HepG2 (cell line): ENCODE data around the gene RUSC1. TPM values are rescaled to one million over a fixed set of nuclear protein-coding genes. Genes with fewer than 3 reads are reported as not detected.
A peak's percentile ranks its signal among the peaks of the same experiment; 100 is the strongest.

Experiments
- BATF2 ChIP-seq: sonication (generic); formaldehyde crosslinking; IDR thresholded peaks from 2 replicates; pipeline ENCODE4 v1.8.0; 2022; ENCODE audit warnings: mild to moderate bottlenecking, missing genetic modification reagents, moderate library complexity
- CREBL2 ChIP-seq: sonication (generic); formaldehyde crosslinking; IDR thresholded peaks from 2 replicates; pipeline ENCODE4 v1.8.1; 2023; ENCODE audit warnings: missing genetic modification reagents, mild to moderate bottlenecking, borderline replicate concordance
- E2F5 ChIP-seq: sonication (generic); formaldehyde crosslinking; conservative IDR thresholded peaks from 2 replicates; pipeline ENCODE4 v1.4.0; 2020; ENCODE audit warnings: missing genetic modification reagents
- FOXJ3 ChIP-seq: sonication (generic); formaldehyde crosslinking; IDR thresholded peaks from 2 replicates; pipeline ENCODE4 v1.4.0; 2020; ENCODE audit warnings: missing genetic modification reagents, mild to moderate bottlenecking, borderline replicate concordance
- GATA4 ChIP-seq: sonication (generic); IDR thresholded peaks from 2 replicates; pipeline ENCODE4 v1.6.1; 2016; ENCODE audit warnings: antibody characterized with exemption, low read depth, borderline replicate concordance
- GATAD2A ChIP-seq: IDR thresholded peaks from 2 replicates; pipeline ENCODE4 v1.6.1; 2016
- GPN1 ChIP-seq: sonication (generic); formaldehyde crosslinking; IDR thresholded peaks from 2 replicates; pipeline ENCODE4 v1.5.1; 2020; ENCODE audit warnings: missing genetic modification reagents, borderline replicate concordance
- HDAC6 ChIP-seq: fragments of 200-600 bp; sonication (generic); IDR thresholded peaks from 2 replicates; pipeline ENCODE4 v1.7.0; 2017; ENCODE audit warnings: mild to moderate bottlenecking, antibody characterized with exemption, low read length, low read depth
- IRF9 ChIP-seq: sonication (generic); formaldehyde crosslinking; IDR thresholded peaks from 2 replicates; pipeline ENCODE4 v1.8.0; 2022; ENCODE audit warnings: missing genetic modification reagents, mild to moderate bottlenecking, borderline replicate concordance
- NFYB ChIP-seq: sonication (generic); formaldehyde crosslinking; IDR thresholded peaks from 2 replicates; pipeline ENCODE4 v1.4.0; 2020; ENCODE audit warnings: missing genetic modification reagents
- PAWR ChIP-seq: sonication (generic); formaldehyde crosslinking; IDR thresholded peaks from 2 replicates; pipeline ENCODE4 v1.4.0; 2020; ENCODE audit warnings: missing genetic modification reagents, mild to moderate bottlenecking, borderline replicate concordance
- RCOR2 ChIP-seq: IDR thresholded peaks from 2 replicates; pipeline ENCODE4 v1.6.1; 2016; ENCODE audit warnings: missing biosample characterization, missing genetic modification reagents
- SAFB2 ChIP-seq: sonication (generic); formaldehyde crosslinking; IDR thresholded peaks from 2 replicates; pipeline ENCODE4 v1.5.1; 2020; ENCODE audit warnings: missing genetic modification reagents, low read depth, mild to moderate bottlenecking, borderline replicate concordance
- SMAD9 ChIP-seq: sonication (generic); formaldehyde crosslinking; IDR thresholded peaks from 2 replicates; pipeline ENCODE4 v1.5.1; 2020; ENCODE audit warnings: mild to moderate bottlenecking, missing genetic modification reagents
- TAF1 ChIP-seq: sonication (generic); formaldehyde crosslinking; IDR thresholded peaks from 2 replicates; pipeline ENCODE4 v1.4.0; 2020; ENCODE audit warnings: missing genetic modification reagents
- TARDBP ChIP-seq: sonication (generic); formaldehyde crosslinking; IDR thresholded peaks from 2 replicates; pipeline ENCODE4 v1.8.0; 2022; ENCODE audit warnings: mild to moderate bottlenecking, missing genetic modification reagents
- TBX2 ChIP-seq: sonication (generic); formaldehyde crosslinking; IDR thresholded peaks from 2 replicates; pipeline ENCODE4 v1.5.0; 2020; ENCODE audit warnings: missing genetic modification reagents, mild to moderate bottlenecking, borderline replicate concordance
- THAP11 ChIP-seq: IDR thresholded peaks from 2 replicates; pipeline ENCODE4 v1.6.1; 2016; ENCODE audit warnings: missing biosample characterization, missing genetic modification reagents
- ZFP62 ChIP-seq: sonication (generic); formaldehyde crosslinking; IDR thresholded peaks from 2 replicates; pipeline ENCODE4 v1.4.0; 2020; ENCODE audit warnings: missing genetic modification reagents
- ZFP91 ChIP-seq: sonication (generic); formaldehyde crosslinking; IDR thresholded peaks from 2 replicates; pipeline ENCODE4 v1.9.0; 2022; ENCODE audit warnings: missing genetic modification reagents, mild to moderate bottlenecking, borderline replicate concordance
- ZNF343 ChIP-seq: sonication (generic); formaldehyde crosslinking; IDR thresholded peaks from 2 replicates; pipeline ENCODE4 v1.4.0; 2020; ENCODE audit warnings: mild to moderate bottlenecking, missing genetic modification reagents
- ZNF557 ChIP-seq: sonication (generic); formaldehyde crosslinking; IDR thresholded peaks from 2 replicates; pipeline ENCODE4 v1.4.0; 2020; ENCODE audit warnings: missing genetic modification reagents
- ZNF678 ChIP-seq: sonication (generic); formaldehyde crosslinking; IDR thresholded peaks from 2 replicates; pipeline ENCODE4 v1.4.0; 2020; ENCODE audit warnings: mild to moderate bottlenecking, missing genetic modification reagents
- ZNF883 ChIP-seq: sonication (generic); formaldehyde crosslinking; IDR thresholded peaks from 2 replicates; pipeline ENCODE4 v1.5.1; 2020; ENCODE audit warnings: mild to moderate bottlenecking, missing genetic modification reagents; ENCODE audit errors: not compliant biosample characterization
- polyA plus RNA-seq, 8 experiments: library from polyadenylated mRNA; depleted of rRNA in 3 of 8; stranded (reverse) in 7 of 8; unstranded in 1 of 8; fragments of >200 nt; fragmentation: Illumina TruSeq in 4 of 8; extraction: Trizol in 4 of 8; gene quantifications; 2 replicates each; pipeline versions ENCODE4 v1.2.1 to v1.2.3, GENCODE V29; 2011 to 2016; ENCODE audit warnings: low read depth in 4 of 8, missing spikeins in 1 of 8, mixed read lengths in 1 of 8; ENCODE audit not compliant: insufficient read depth in 1 of 8
- total RNA-seq, 5 experiments: library from RNA; depleted of rRNA; stranded (reverse); fragments of >200 nt; fragmentation: Illumina TruSeq; extraction: Trizol; gene quantifications; 2 replicates each; pipeline ENCODE4 v1.2.3, GENCODE V29; 2016; ENCODE audit warnings: low read depth in 1 of 5

The RUSC1 gene
- total and polyA plus RNA-seq, 2 of the 13 experiments (the other 11 are each of a cell fraction or from before 2014, with no cell fraction given): 18.7 to 20.4 TPM

GRCh38 chr1:155300553-155301329, 20.0 kb upstream of the RUSC1 start (continued):
- TF ChIP-seq RCOR2 (CRISPR knock-in tag) (peak; percentile 78), SMAD9 (CRISPR knock-in tag) (peak; percentile 86; the same call in 1 of the 2 replicates), NFYB (CRISPR knock-in tag) (peak; percentile 55), ZNF883 (CRISPR knock-in tag) (peak; percentile 93), ZFP62 (CRISPR knock-in tag) (no peak), ZNF343 (CRISPR knock-in tag) (no peak), ZFP91 (CRISPR knock-in tag) (peak; percentile 53; the same call in 1 of the 2 replicates), CREBL2 (CRISPR knock-in tag) (peak; percentile 53; the same call in 1 of the 2 replicates), ZNF557 (CRISPR knock-in tag) (peak; percentile 74; the same call in 1 of the 2 replicates), TBX2 (CRISPR knock-in tag) (peak; percentile 81; the same call in 1 of the 2 replicates), ZNF678 (CRISPR knock-in tag) (peak; percentile 85; the same call in 1 of the 2 replicates), BATF2 (no peak), GATA4 (peak; percentile 58; the same call in 1 of the 2 replicates), GATAD2A (CRISPR knock-in tag) (peak; percentile 93), GPN1 (CRISPR knock-in tag) (no peak), PAWR (no peak), TARDBP (CRISPR knock-in tag) (peak; percentile 86; the same call in 1 of the 2 replicates), SAFB2 (CRISPR knock-in tag) (no peak; the same call in 1 of the 2 replicates), E2F5 (no peak), IRF9 (CRISPR knock-in tag) (peak; percentile 91), FOXJ3 (CRISPR knock-in tag) (no peak), THAP11 (CRISPR knock-in tag) (peak; percentile 85), TAF1 (CRISPR knock-in tag) (peak; percentile 62; the same call in 1 of the 2 replicates), HDAC6 (no peak)
